ENCODE results near the gene PHF19. TPM values are rescaled to one million over a fixed set of nuclear protein-coding genes. Genes with fewer than 3 reads are reported as not detected.
A peak's percentile ranks its signal among the peaks of the same experiment; 100 is the strongest.

PHF19 gene
- total RNA-seq, 1 donor from 2014 or later = 170 TPM

DNA sequence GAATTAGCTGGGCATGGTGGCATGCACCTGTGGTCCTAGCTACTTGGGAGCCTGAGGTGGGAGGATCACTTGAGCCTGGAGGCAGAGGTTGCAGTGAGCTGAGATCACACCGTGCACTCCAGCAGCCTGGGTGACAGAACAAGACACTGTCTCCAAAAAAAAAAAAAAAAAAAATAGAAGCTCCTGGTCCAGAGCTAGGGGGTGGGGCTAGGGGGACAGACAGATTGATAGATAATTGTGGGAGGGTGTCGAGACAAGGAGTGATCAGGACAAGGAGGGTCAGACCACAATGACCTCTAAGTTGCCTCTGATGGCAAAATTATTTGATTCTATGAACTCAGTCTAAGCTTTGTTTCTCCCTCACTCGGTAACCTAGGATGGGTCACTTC is 6.6 kb upstream of the PHF19 start:
- intact Hi-C loops (cut with micrococcal nuclease) = no loop called here
- Mint-ChIP-seq H3K27me3 (ENCODE audit: low read depth) (no peaks in the 10 kb centered on the region), H3K9me3 (no peaks in the 10 kb centered on the region), H3K4me1 (ENCODE audit: low read depth) (peaks cover 65% of the 10 kb centered on the region), H3K36me3 (ENCODE audit: low read depth) (peaks cover 52% of the 10 kb centered on the region), H3K27ac (no peak overlapping the region), H3K4me3 (ENCODE audit: low read depth) (no peak overlapping the region)
- no peak for DNase-seq (ENCODE audit: low spot score)

DNA sequence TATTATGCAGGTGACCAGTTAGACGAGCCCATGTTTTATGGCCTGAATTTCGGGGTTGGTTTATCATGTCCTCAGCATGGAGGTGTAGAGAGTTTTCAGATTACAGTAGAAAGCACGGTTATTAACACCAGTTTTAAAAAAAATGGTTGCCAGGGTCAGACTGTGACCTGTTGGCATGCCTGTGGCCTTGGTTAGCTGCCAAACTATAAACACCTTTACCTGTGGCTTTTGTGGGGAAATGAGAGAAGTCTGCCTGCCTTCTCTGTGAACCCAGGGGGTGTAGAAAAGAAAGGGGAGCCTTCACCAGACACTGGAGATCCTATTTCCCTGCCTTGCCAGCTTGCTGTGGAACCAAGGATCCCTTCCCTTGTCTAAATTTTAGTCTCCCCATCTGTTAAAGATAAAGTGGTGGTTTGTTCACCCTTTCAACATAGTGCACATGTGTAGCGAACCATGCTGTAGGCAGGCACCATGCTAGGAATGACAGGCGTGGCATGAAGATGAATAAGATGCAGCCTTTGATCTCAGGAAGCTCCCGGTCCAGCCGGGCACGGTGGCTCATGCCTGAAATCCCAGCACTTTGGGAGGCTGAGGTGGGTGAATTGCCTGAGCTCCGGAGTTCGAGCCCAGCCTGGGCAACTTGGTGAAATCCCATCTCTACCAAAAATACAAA is 6.1 kb upstream of the PHF19 start:
- Mint-ChIP-seq H3K4me1 (ENCODE audit: low read depth) (peaks cover 65% of the 10 kb centered on the region), H3K27ac (no peak overlapping the region), H3K9me3 (no peaks in the 10 kb centered on the region), H3K27me3 (ENCODE audit: low read depth) (no peaks in the 10 kb centered on the region), H3K4me3 (ENCODE audit: low read depth) (no peak overlapping the region), H3K36me3 (ENCODE audit: low read depth) (peaks cover 47% of the 10 kb centered on the region)
- intact Hi-C loops (cut with micrococcal nuclease) = no loop called here
- no peak for DNase-seq (ENCODE audit: low spot score)

DNA sequence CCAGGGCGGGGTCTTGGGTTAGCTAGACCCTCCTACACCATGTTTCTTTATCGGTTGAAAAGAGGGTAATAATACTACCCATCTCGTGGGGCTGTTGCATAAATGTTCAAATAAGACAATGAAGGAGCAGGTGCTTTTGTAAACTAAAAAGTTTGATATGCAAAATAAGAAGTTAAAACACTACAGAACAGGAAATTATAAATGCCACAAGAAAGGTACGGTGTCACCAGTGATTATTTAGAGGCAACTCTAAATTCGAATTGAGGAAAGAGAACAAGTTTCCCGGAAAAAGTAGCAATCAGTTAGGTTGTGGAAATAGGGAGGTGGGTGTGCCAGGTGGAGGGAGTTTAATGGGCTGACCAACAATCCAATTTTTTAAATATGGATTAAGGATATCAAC is 2.5 kb upstream of the PHF19 start:
- Mint-ChIP-seq H3K4me3 (ENCODE audit: low read depth) (peak overlapping the region; percentile 88), H3K27me3 (ENCODE audit: low read depth) (no peaks in the 10 kb centered on the region), H3K4me1 (ENCODE audit: low read depth) (peaks cover 68% of the 10 kb centered on the region), H3K36me3 (ENCODE audit: low read depth) (peaks cover 44% of the 10 kb centered on the region), H3K27ac (peak overlapping the region; percentile 93), H3K9me3 (no peaks in the 10 kb centered on the region)
- DNase-seq (ENCODE audit: low spot score) = no peak
- intact Hi-C loops (cut with micrococcal nuclease) = no loop called here

- peak overlapping the region; percentile 93 for H3K27ac Mint-ChIP-seq
- H3K27me3 Mint-ChIP-seq (ENCODE audit: low read depth) = no peaks in the 10 kb centered on the region
- H3K4me1 Mint-ChIP-seq (ENCODE audit: low read depth) = peaks cover 69% of the 10 kb centered on the region
- DNase-seq (ENCODE audit: low spot score) = no peak
- no peaks in the 10 kb centered on the region for H3K9me3 Mint-ChIP-seq
- H3K36me3 Mint-ChIP-seq (ENCODE audit: low read depth) = peaks cover 45% of the 10 kb centered on the region
- intact Hi-C loops (cut with micrococcal nuclease) = no loop called here
- peak overlapping the region; percentile 88 for H3K4me3 Mint-ChIP-seq (ENCODE audit: low read depth)
Measured at GRCh38 chr9:120878188-120879130, 1.5 kb upstream of the PHF19 start.

DNA sequence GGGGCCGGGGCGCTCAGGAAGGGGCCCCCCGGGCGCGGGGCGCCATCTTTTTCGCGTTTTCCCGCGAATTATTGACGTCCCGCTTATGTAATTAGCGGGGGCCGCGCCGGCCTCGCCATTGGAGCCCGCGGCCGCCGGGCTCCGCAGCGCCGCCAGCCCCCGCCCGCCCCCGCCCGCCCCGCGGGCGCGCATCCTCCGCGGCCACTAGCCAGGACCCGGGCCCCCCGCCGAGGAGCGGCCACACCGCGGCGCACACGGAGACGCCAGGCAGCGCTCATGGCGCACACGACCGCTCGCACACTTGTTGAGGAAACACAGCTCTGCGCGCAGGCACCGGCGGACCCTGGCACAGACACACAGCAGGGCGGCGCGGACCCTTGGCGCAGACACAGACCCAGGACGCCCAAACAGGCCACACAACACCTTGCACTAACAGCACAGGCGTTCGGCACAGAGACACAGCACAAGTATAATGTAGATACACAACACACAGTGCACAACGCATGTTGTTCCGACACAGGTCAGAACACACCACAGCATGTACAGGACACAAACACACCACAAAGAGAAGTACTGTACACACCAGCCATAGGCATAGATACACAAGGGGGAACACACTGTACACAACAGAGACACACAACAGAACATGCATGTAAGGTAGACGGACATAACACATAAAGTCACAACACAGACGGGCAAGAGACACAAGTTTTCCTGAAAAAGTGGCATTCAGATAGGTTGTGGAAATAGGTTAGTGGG is 467 bp upstream of the PHF19 start:
- Mint-ChIP-seq H3K27me3 (ENCODE audit: low read depth) (no peaks in the 10 kb centered on the region), H3K27ac (peak overlapping the region; percentile 93), H3K9me3 (no peaks in the 10 kb centered on the region), H3K36me3 (ENCODE audit: low read depth) (peaks cover 55% of the 10 kb centered on the region), H3K4me1 (ENCODE audit: low read depth) (peaks cover 70% of the 10 kb centered on the region), H3K4me3 (ENCODE audit: low read depth) (peak overlapping the region; percentile 88)
- intact Hi-C loops (cut with micrococcal nuclease) = loop anchor here (1.0 to 2.0 kb wide), 2 partner anchors 35 to 54 kb away; partner anchors contain the start of gene PSMD5
- DNase-seq (ENCODE audit: low spot score) = peak; percentile 76

DNA sequence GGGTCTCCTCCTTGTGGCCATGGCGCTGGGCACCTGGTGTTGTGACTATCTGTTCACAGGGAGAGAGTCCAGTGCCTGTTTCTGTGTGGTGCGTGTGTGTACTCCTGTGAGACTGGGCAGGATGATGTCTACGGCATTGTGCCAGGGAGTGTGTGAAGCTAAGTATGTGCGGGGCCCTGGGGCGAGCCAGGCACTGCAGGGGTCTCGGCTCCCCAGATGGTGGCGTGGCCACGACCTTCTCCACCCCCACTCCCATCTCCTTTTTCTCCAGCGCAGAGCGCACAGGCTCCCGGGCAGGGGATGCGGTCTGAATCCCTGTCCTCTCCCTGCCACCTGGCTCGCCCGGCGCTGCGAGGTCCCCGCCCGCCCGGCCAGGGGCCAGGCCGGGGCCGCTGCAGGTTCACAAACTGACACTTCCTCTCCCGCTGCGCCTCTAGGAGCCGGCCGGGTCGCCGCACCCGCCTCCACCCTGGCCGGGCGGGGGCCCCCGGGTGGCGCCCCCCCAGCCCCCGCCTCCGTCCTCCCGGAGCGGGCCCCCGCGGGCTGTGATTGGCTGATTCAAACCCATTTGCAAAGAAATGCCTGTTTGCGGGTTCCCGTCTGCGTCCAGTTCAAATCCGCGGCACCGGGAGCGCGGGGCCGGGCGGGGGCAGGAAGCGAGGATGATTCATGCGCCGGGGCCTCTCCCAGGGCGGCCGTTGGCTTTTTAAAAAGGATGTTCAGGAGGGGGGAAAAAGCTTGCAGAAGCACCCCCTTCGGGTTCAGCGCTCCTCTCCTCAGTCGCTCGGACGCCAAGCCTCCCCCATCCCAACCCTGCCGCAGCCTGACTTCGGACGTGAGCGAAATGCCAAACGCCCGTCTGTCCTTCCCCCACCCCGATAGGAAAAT is 790 bp downstream of the PHF19 start:
- peak overlapping the region; percentile 93 for H3K27ac Mint-ChIP-seq
- DNase-seq (ENCODE audit: low spot score) = peak; percentile 90
- no peaks in the 10 kb centered on the region for H3K9me3 Mint-ChIP-seq
- intact Hi-C loops (cut with micrococcal nuclease) = loop anchor here (1.0 to 2.0 kb wide), 4 partner anchors 8 to 51 kb away; partner anchors contain the start of gene PSMD5
- H3K27me3 Mint-ChIP-seq (ENCODE audit: low read depth) = no peaks in the 10 kb centered on the region
- H3K4me1 Mint-ChIP-seq (ENCODE audit: low read depth) = peaks cover 72% of the 10 kb centered on the region
- H3K36me3 Mint-ChIP-seq (ENCODE audit: low read depth) = peaks cover 62% of the 10 kb centered on the region
- peak overlapping the region; percentile 87 for H3K4me3 Mint-ChIP-seq (ENCODE audit: low read depth)

DNA sequence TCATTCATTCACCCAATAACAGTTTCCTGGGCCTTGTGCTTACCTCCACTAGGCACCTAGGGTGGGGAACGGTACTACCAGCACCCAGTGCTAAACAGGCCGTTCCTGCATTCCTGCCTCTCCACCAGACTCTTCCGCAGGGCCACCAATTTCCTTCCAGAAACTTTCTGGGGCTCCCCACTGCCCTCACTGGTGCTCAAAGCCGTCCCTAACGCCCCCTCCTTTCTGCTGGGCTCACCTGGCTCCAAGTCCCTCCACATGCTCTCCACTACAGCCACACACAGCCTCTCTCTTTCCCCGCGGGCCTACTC is 1.4 kb downstream of the PHF19 start:
- intact Hi-C loops (cut with micrococcal nuclease) = no loop called here
- H3K36me3 Mint-ChIP-seq (ENCODE audit: low read depth) = peaks cover 66% of the 10 kb centered on the region

GRCh38 chr9:120875195-120875565 is 1.8 kb downstream of the PHF19 start:
- DNase-seq (ENCODE audit: low spot score) = no peak
- intact Hi-C loops (cut with micrococcal nuclease) = no loop called here
- H3K4me3 Mint-ChIP-seq (ENCODE audit: low read depth) = peak overlapping the region; percentile 87
- H3K9me3 Mint-ChIP-seq = no peaks in the 10 kb centered on the region
- peaks cover 71% of the 10 kb centered on the region for H3K4me1 Mint-ChIP-seq (ENCODE audit: low read depth)
- H3K27me3 Mint-ChIP-seq (ENCODE audit: low read depth) = no peaks in the 10 kb centered on the region
- H3K27ac Mint-ChIP-seq = peak overlapping the region; percentile 93
- peaks cover 68% of the 10 kb centered on the region for H3K36me3 Mint-ChIP-seq (ENCODE audit: low read depth)

More for the DNA sequence above, 1.4 kb downstream of the PHF19 start:
- Mint-ChIP-seq H3K4me1 (ENCODE audit: low read depth) (peaks cover 73% of the 10 kb centered on the region), H3K27me3 (ENCODE audit: low read depth) (no peaks in the 10 kb centered on the region), H3K9me3 (no peaks in the 10 kb centered on the region), H3K4me3 (ENCODE audit: low read depth) (peak overlapping the region; percentile 87), H3K27ac (peak overlapping the region; percentile 93)
- no peak for DNase-seq (ENCODE audit: low spot score)

DNA sequence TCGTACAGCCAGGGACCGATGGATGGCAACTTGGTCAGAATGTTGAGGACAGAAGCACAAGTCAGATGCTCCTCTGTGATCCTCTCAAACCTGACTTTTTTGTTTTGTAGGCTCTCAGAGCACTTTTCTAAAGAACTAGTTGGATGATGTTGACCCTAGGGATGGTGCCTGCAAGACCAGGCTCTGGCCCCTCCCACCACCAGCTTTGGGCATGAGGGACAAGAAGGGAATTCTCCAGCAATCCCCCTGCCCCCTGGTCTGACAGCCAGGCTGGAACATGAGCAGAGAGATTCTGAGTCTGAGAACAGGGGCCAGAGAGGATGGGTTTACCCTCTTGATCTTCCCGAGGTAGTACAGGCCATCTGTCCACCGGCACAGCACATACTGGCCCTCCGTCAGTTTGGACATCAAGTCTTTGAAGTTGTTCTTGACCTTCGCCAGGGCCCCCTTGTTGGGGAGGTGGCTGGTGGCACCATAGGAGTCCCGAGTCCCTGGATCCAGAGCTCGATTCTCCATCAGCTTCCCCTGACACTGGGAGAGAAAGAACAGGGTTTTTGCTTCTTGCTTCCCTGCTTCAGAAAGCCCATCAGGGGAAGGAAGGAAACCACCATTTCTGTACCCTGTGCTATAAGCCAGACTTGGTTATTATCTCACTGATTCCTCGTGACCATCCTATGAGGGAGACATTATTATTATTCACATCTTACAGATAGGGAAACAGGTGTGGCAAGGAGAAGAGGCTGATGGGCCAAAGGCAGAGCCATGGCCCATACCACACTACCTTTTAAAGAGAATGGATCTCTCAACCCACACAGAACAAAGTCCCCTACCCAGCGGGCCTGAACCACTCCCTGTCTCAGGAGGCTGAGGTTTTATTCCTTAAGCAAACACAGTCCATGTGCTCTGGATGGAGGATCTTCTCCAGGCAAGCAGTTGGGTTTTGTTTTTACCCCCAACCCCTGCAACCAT is 2.5 kb downstream of the PHF19 start:
- H3K27ac Mint-ChIP-seq = peak overlapping the region; percentile 93
- no peaks in the 10 kb centered on the region for H3K9me3 Mint-ChIP-seq
- H3K4me1 Mint-ChIP-seq (ENCODE audit: low read depth) = peaks cover 71% of the 10 kb centered on the region
- intact Hi-C loops (cut with micrococcal nuclease) = no loop called here
- H3K36me3 Mint-ChIP-seq (ENCODE audit: low read depth) = peaks cover 70% of the 10 kb centered on the region
- no peak for DNase-seq (ENCODE audit: low spot score)
- peak overlapping the region; percentile 87 for H3K4me3 Mint-ChIP-seq (ENCODE audit: low read depth)
- no peaks in the 10 kb centered on the region for H3K27me3 Mint-ChIP-seq (ENCODE audit: low read depth)

DNA sequence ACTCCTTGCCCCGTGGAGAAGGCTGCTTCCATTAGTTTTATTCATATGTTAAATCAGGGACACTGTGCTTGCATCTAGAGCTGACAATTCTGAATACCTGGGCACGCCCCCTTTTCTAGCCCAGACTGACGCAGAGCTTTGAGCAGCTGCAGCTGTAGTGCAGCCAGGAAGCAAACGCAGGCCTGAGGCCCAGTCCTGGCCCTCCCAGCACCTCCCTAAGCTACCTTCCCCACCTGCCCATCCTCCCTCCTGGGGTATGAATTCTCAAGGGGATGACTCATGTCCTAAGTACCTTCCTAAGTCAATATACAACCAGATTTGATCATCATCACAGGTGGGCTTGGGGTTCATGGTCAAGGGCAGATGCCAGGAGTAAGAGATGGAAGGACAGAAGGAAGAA is 3.5 kb downstream of the PHF19 start:
- peak overlapping the region; percentile 93 for H3K27ac Mint-ChIP-seq
- peak overlapping the region; percentile 87 for H3K4me3 Mint-ChIP-seq (ENCODE audit: low read depth)
- peaks cover 71% of the 10 kb centered on the region for H3K36me3 Mint-ChIP-seq (ENCODE audit: low read depth)
- intact Hi-C loops (cut with micrococcal nuclease) = no loop called here
- H3K4me1 Mint-ChIP-seq (ENCODE audit: low read depth) = peaks cover 67% of the 10 kb centered on the region
- no peaks in the 10 kb centered on the region for H3K9me3 Mint-ChIP-seq
- no peak for DNase-seq (ENCODE audit: low spot score)
- no peaks in the 10 kb centered on the region for H3K27me3 Mint-ChIP-seq (ENCODE audit: low read depth)

DNA sequence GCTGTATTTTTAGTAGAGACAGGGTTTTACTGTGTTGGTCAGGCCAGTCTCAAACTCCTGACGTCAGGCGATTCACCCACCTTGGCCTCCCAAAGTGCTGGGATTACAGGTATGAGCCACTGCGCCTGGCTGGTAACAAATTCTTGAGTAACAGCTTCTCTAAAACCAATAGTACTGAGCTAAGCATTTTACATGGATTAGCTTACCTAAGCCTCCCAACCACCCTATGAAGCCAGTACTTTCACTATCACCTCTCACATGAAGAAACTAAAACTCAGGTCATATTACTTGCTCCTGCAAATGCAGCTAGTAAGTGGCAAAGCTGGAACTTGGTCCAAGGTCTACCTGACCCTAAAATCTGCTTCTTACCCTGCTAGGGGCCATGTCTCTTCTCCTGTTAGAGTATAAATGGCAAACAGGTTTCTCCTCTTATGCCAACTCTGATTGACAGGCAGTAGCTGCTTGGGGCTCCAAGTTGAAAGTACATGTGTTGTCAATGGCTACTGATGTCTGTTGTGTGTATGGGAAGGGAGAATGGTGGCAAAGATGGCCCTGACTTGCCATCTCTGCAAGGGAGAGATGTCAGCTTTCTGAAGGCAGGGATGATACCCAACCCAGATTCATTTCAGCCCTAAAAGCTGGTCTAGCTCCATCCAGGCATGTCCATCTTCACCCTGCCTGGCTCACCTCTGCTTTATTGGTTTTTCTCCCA is 4.0 kb downstream of the PHF19 start:
- no peak for DNase-seq (ENCODE audit: low spot score)
- Mint-ChIP-seq H3K4me3 (ENCODE audit: low read depth) (no peak overlapping the region), H3K27ac (peak overlapping the region; percentile 93), H3K36me3 (ENCODE audit: low read depth) (peaks cover 77% of the 10 kb centered on the region), H3K27me3 (ENCODE audit: low read depth) (no peaks in the 10 kb centered on the region), H3K9me3 (no peaks in the 10 kb centered on the region), H3K4me1 (ENCODE audit: low read depth) (peaks cover 67% of the 10 kb centered on the region)
- intact Hi-C loops (cut with micrococcal nuclease) = no loop called here
